Skin epidermis (tissue), 12 donors: Measurements from ENCODE around the gene LY6G6C.

Source experiments
- H3K27ac ChIP-seq, 21 experiments: fragments of 200-600 bp; sonication (generic) in 11 of 21; one replicate each; pipeline ENCODE4 v1.5.0; 2020; ENCODE audit warnings: mild to moderate bottlenecking in 3 of 21, inconsistent platforms in 2 of 21, moderate library complexity in 2 of 21
- H3K4me3 ChIP-seq, 7 experiments: fragments of 200-600 bp; sonication (generic) in 2 of 7; one replicate each; pipeline ENCODE4 v1.5.0; 2020; ENCODE audit warnings: inconsistent platforms in 2 of 7, mild to moderate bottlenecking in 2 of 7, moderate library complexity in 1 of 7

LY6G6C gene

GRCh38 chr6:31744422-31744821 lies 22.9 kb upstream of the LY6G6C start:
- no peak overlapping the region for H3K4me3 ChIP-seq

DNA sequence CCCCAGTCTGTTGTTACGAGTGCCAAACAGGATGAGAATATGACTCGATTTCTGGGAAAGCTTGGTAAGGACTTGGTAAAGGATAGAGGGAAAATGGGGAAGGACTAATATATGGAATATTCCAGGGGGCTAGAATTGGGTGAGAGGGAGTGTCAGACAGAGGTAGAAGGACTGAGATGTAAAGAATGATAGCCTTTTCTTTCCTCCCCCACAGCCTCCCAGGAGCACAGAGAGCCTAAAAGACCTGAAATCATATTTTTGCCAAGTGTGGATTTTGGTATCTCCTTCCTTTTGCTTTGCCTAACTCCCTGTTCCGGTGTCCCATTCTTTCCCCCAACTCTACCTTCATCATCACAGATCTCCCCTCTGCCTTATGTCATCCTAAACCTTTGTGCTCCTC lies 21.3 kb upstream of the LY6G6C start:
- no peak overlapping the region for H3K27ac ChIP-seq
- H3K4me3 ChIP-seq = no peak overlapping the region

More at GRCh38 chr6:31744422-31744821, 22.9 kb upstream of the LY6G6C start:
- no peak overlapping the region for H3K27ac ChIP-seq

- H3K27ac ChIP-seq = peak overlapping the region in 1 of 21 experiments; percentile 3
- H3K4me3 ChIP-seq = no peak overlapping the region
Observed at GRCh38 chr6:31741815-31742214, 20.3 kb upstream of the LY6G6C start.

GRCh38 chr6:31740397-31741223 lies 19.1 kb upstream of the LY6G6C start:
- Histone ChIP-seq H3K4me3 (peak overlapping the region; percentile 57 to 80 (median 70)), H3K27ac (peak overlapping the region; percentile 19 to 96 (median 77))

GRCh38 chr6:31739639-31740396 lies 18.3 kb upstream of the LY6G6C start, which contains the start of gene MSH5:
Gene MSH5 (plus strand): TSS chr6:31740005. CDS start chr6:31740467, 462 bp downstream.
- Histone ChIP-seq H3K4me3 (peak within 1 kb of the TSS; percentile 57 to 80 (median 70)), H3K27ac (peak within 1 kb of the TSS; percentile 19 to 100 (median 95))

DNA sequence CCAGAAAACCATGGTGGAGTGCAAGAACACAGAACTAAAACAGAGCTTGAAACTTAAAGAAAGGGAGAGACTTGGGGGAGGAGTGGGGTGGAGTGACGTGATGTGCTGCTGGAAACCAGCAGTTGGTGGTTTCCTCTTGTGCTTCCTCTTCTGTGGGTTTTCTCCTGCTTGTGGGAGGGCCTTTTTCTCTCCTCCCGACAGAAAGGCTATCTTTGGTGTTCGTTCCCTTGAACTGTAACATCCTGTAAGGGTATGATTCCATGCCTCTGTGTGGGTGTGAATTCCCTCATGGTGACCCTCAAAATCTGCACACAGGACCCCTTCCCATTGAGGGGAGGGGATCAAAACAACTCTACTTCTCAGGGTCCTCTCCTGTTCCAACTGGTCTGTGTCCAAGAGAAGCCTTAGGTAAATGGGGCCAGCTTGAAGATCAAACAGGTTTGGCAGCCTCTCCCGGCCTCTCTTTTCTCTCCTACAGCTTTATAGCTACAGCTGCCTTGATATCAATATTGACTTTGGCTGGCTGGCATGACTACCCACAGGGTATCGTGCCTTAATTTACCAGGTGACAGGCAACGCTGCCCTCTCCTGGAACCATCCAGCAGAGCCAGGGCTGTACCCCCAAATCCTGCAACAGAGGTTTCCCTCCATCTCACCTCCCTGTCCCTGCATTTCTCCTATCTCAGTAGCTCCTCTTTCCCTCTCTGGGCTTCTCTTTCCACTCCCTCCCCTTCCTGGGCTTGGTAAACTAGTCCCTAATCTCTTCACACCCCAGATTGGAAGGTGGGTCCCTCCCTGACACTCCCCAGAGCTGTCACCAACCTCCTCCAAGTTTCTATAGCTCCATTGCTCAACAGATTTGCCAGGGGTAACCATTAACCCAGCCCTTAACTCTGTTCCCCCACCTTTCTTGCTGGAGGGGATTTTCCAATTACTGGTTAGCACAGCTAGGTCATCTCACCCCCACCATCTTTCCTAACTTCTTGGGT lies 16.7 kb upstream of the LY6G6C start:
- peak overlapping the region in 1 of 7 experiments; percentile 12 for H3K4me3 ChIP-seq
- H3K27ac ChIP-seq = peak overlapping the region in 20 of 21 experiments; percentile 81 to 100 (median 95)

DNA sequence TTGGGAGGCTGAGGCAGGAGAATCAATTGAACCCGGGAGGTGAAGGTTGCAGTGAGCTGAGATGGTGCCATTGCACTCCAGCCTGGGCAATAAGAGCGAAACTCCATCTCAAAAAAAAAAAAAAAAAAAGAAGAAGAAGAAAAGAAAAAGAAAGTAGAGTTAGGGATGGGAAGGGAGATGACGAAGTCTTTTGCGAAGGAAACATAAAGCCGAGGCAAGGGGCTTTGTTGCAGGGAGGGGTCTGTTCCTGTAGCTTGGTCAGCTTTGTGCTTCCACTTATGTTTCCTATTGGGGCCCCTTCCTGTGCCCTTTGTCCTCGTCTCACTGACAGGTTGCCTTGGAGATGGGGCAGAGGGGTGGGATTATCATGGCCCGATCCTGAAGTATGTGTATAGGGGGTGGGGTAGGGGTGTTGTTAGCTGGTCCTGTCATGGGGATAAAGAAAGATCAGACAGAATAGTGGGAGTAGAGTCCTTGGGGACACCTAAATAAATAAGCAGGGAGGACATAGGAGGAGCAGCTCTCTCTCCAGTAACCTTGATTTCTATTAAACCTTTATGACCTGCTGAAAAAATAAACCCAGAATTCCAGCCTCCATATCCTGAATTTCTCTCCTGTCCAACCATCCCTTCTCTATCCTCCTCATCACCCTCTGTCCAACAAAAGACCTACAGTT lies 15.9 kb upstream of the LY6G6C start:
- peak overlapping the region in 3 of 7 experiments; percentile 3 to 80 (median 12) for H3K4me3 ChIP-seq

DNA sequence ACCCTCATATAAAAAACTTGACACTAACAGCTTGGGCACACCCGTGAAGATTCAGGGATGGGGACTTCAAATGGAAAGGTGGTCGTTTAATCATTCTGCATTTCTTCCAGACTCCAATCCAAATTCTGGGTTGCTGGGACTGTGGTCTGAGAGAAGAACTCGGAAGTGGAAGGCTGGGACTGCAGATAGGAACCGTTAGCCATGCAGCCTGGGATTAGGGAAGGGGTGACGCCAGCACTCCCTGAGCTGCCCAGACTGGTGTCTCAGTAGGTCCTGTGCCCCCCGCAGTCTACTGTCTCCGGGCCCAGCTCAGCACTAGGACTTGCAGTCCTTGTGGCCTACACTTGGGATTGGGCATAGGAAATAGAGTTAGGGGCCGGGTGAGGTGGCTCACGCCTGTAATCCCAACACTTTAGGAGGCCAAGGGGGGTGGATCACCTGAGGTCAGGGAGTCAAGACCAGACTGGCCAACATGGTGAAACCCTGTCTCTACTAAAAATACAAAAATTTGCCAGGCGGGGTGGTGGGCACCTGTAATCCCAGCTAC lies 15.3 kb upstream of the LY6G6C start:
- peak overlapping the region; percentile 48 to 85 (median 71) for H3K4me3 ChIP-seq
- H3K27ac ChIP-seq = peak overlapping the region; percentile 68 to 100 (median 95)

More for the DNA sequence above, 15.9 kb upstream of the LY6G6C start:
- peak overlapping the region in 20 of 21 experiments; percentile 81 to 100 (median 95) for H3K27ac ChIP-seq

DNA sequence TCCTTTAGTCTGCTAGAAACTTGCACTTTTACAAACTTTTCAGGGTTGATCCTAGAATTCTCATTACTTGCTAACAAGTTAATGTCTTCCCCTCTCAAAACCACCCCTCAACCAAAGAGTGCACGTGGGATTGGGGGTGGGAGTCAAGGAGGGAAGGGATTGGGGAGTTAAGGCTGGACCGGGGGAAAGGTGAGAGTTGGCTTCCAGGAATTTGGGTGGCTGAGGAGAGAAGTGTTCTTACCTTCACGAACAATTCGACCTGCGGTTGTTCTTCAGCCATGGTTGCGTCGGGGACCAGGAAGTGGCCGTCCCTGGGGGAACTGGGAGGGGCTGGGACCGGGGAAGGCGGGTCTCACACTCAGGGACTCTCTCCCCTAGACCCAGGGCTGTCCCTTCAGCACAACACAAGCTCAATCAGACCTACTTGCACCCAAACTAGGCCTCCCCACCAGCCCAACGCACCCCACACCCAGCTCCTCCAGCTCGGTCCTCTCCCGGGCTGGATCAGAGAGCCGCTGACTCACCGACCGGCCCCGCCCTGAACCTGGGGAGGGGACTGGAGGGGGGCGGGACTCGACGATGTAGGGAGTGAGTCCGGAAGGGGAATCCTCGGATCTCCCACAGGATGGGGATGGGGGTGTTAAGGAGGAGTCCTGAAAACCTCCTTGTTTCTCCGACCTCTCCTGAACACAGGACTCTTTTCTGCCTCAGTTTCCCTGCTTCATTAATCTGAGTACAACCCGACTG lies 14.6 kb upstream of the LY6G6C start, which contains the start of gene CLIC1:
TSS of gene CLIC1 (minus strand) at position 510 of the 747 bp plus-strand sequence. CDS start at position 280, 230 bp downstream.
- peak within 1 kb of the TSS; percentile 68 to 100 (median 95) for H3K27ac ChIP-seq
- peak within 1 kb of the TSS; percentile 48 to 85 (median 71) for H3K4me3 ChIP-seq

DNA sequence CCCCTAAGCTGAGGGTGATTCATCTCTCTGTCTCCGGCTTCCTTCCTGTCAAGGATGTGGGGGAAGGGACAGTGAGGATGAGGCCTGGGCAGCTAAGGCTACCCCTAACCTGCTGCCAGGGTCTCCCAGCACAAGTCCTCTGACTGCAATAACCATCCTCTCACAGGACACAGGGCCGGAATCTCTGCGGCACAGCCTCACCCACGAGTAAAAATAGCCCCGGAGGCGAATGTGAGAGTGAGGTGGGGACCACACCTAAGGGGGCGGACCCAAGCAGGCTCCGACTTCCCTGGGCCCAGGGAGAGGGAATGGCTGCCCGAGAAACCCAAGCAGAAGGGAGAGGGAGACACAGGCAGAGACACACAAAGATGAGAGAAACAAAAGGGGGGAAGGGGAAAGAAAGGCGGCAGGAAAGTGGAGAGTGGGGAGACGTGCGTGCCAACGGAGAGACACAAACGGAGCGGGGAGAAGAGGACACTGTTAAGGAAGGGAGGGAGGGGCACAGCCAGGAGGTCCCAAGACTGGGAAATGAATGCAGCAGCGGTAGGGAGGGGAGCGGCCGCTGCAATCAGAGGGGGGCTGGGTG lies 13.4 kb upstream of the LY6G6C start:
- Histone ChIP-seq H3K4me3 (peak overlapping the region; percentile 48 to 85 (median 71)), H3K27ac (peak overlapping the region; percentile 68 to 100 (median 95))

- Histone ChIP-seq H3K4me3 (peak overlapping the region; percentile 48 to 85 (median 71)), H3K27ac (peak overlapping the region in 20 of 21 experiments; percentile 81 to 100 (median 95))
Observed at GRCh38 chr6:31734247-31734820, 12.8 kb upstream of the LY6G6C start.

GRCh38 chr6:31733734-31734133 lies 12.2 kb upstream of the LY6G6C start:
- peak overlapping the region in 18 of 21 experiments; percentile 83 to 100 (median 96) for H3K27ac ChIP-seq
- H3K4me3 ChIP-seq = peak overlapping the region in 2 of 7 experiments; percentile 55 to 80

GRCh38 chr6:31732029-31732428 lies 10.5 kb upstream of the LY6G6C start:
- no peak overlapping the region for H3K4me3 ChIP-seq

GRCh38 chr6:31730631-31731086 lies 9.1 kb upstream of the LY6G6C start:
- peak overlapping the region in 16 of 21 experiments; percentile 83 to 95 (median 91) for H3K27ac ChIP-seq
- H3K4me3 ChIP-seq = peak overlapping the region in 3 of 7 experiments; percentile 81 to 82 (median 82)

More at GRCh38 chr6:31732029-31732428, 10.5 kb upstream of the LY6G6C start:
- H3K27ac ChIP-seq = peak overlapping the region in 3 of 21 experiments; percentile 12 to 39 (median 15)

- peak overlapping the region; percentile 51 to 95 (median 89) for H3K27ac ChIP-seq
- H3K4me3 ChIP-seq = peak overlapping the region; percentile 52 to 82 (median 77)
Observed at GRCh38 chr6:31729979-31730630, 8.6 kb upstream of the LY6G6C start.

GRCh38 chr6:31729515-31729978 lies 8.0 kb upstream of the LY6G6C start:
- H3K27ac ChIP-seq = peak overlapping the region; percentile 51 to 95 (median 89)

More at GRCh38 chr6:31729515-31729978, 8.0 kb upstream of the LY6G6C start:
- H3K4me3 ChIP-seq = peak overlapping the region; percentile 52 to 82 (median 77)
